HUES48 (cell line): Measurements from ENCODE around the gene SGCD.

ENCODE experiments used
- H3K27ac ChIP-seq: one replicate; pipeline ENCODE4 v1.7.0; 2013; ENCODE audit warnings: low read depth, low read length, inconsistent platforms
- H3K27me3 ChIP-seq: 2 replicates; pipeline ENCODE4 v1.6.1; 2013; ENCODE audit warnings: mild to moderate bottlenecking, low read length; ENCODE audit not compliant: control insufficient read depth, insufficient read depth
- H3K36me3 ChIP-seq: 2 replicates; pipeline ENCODE4 v1.6.1; 2013; ENCODE audit warnings: low read length; ENCODE audit not compliant: control insufficient read depth, insufficient read depth
- H3K4me1 ChIP-seq: 2 replicates; pipeline ENCODE4 v1.6.1; 2013; ENCODE audit warnings: mild to moderate bottlenecking, low read length; ENCODE audit not compliant: control insufficient read depth, insufficient read depth
- H3K4me3 ChIP-seq: 2 replicates; pipeline ENCODE4 v1.5.1; 2013; ENCODE audit warnings: mild to moderate bottlenecking, low read depth, low read length
- H3K9ac ChIP-seq: 2 replicates; pipeline ENCODE4 v1.6.1; 2013; ENCODE audit warnings: mild to moderate bottlenecking, low read depth, low read length, moderate library complexity
- H3K9me3 ChIP-seq: 2 replicates; pipeline ENCODE4 v1.6.1; 2013; ENCODE audit warnings: low read length; ENCODE audit not compliant: control insufficient read depth, insufficient read depth

Gene SGCD

GRCh38 chr5:156330141-156330870 lies 3.3 kb downstream of the SGCD start:
- H3K4me1 ChIP-seq: no peaks in the 10 kb centered on the region
- no peaks in the 10 kb centered on the region for H3K36me3 ChIP-seq
- no peak overlapping the region for H3K4me3 ChIP-seq
- H3K27ac ChIP-seq: no peak overlapping the region
- no peaks in the 10 kb centered on the region for H3K9me3 ChIP-seq
- H3K9ac ChIP-seq: no peak overlapping the region
- H3K27me3 ChIP-seq: no peaks in the 10 kb centered on the region

DNA sequence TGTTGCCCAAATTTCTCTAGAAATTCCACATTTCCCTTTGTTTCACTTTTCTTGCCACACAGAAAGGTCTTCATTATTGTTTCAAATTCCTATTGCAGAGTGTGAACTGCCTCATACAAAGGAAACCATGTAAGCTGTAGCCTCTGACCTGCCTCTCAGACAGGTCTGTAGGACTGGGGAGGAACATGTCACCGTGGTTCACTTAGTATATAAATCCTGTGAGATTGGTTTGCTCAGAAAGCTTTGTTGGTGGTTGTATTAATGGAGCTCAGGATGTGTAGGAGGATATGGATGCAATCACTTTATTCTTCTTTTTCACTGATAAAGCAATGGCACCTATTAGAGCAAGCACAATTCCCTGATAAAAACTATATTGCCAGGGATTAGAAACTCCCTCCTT lies 4.2 kb downstream of the SGCD start:
- Histone ChIP-seq H3K27me3 (no peaks in the 10 kb centered on the region), H3K9me3 (no peaks in the 10 kb centered on the region), H3K4me1 (no peaks in the 10 kb centered on the region), H3K36me3 (no peaks in the 10 kb centered on the region), H3K4me3 (no peak overlapping the region), H3K9ac (no peak overlapping the region), H3K27ac (no peak overlapping the region)

GRCh38 chr5:156331845-156332244 lies 4.9 kb downstream of the SGCD start:
- H3K27ac ChIP-seq: no peak overlapping the region
- H3K4me1 ChIP-seq: no peaks in the 10 kb centered on the region
- no peaks in the 10 kb centered on the region for H3K27me3 ChIP-seq
- no peaks in the 10 kb centered on the region for H3K9me3 ChIP-seq
- H3K4me3 ChIP-seq: no peak overlapping the region
- H3K9ac ChIP-seq: no peak overlapping the region
- H3K36me3 ChIP-seq: no peaks in the 10 kb centered on the region

- Histone ChIP-seq H3K27ac (no peak overlapping the region), H3K9ac (no peak overlapping the region), H3K4me1 (no peaks in the 10 kb centered on the region), H3K36me3 (no peaks in the 10 kb centered on the region), H3K27me3 (no peaks in the 10 kb centered on the region), H3K4me3 (no peak overlapping the region), H3K9me3 (no peaks in the 10 kb centered on the region)
Observed at GRCh38 chr5:156332245-156332644, 5.3 kb downstream of the SGCD start.

GRCh38 chr5:156339139-156339841 lies 12.3 kb downstream of the SGCD start:
- Histone ChIP-seq H3K9me3 (no peaks in the 10 kb centered on the region), H3K4me1 (no peaks in the 10 kb centered on the region), H3K36me3 (no peaks in the 10 kb centered on the region), H3K27ac (no peak overlapping the region), H3K4me3 (no peak overlapping the region), H3K27me3 (no peaks in the 10 kb centered on the region), H3K9ac (no peak overlapping the region)

DNA sequence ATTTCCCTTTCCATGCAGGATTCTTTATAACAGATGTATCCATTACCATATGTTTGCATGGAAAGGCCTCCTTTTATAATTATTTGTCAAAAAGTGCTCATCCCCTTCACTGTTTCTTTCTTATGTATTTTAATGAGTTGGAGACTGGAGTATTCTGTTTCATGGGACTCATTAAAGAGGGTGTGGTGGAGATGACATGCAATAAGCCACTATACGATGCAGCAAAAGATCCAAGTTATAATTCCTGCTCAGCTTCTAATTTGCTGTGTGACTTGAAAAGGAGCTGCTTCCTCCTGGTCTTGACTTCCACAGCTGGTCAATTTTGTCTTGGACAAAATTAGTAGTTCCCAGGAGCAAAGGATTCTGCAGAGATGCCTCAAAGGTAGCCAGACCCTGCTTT lies 13.9 kb downstream of the SGCD start:
- Histone ChIP-seq H3K27me3 (no peaks in the 10 kb centered on the region), H3K9me3 (no peaks in the 10 kb centered on the region), H3K27ac (no peak overlapping the region), H3K4me1 (no peaks in the 10 kb centered on the region), H3K4me3 (no peak overlapping the region), H3K9ac (no peak overlapping the region), H3K36me3 (no peaks in the 10 kb centered on the region)

DNA sequence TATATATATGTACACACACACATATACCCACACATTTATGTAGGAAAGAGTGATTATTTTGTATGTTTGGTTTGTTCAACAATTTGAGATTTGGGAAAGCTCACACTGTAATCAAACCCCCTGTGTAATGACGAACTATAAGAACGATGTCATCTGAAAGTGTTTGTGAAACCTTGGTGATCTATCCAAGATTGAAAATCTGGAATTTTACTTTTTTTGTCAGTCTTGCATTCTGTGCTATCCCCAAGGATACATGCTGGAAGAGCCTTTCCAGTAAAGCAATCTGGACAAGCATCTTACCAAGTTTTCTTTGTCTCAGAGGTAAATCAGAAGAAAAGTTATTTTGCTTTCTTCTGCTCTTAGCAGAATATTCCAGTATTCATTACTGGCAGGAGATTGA lies 23.3 kb downstream of the SGCD start:
- no peaks in the 10 kb centered on the region for H3K27me3 ChIP-seq
- H3K36me3 ChIP-seq: no peaks in the 10 kb centered on the region
- H3K27ac ChIP-seq: no peak overlapping the region
- H3K9ac ChIP-seq: no peak overlapping the region
- no peak overlapping the region for H3K4me3 ChIP-seq
- no peaks in the 10 kb centered on the region for H3K9me3 ChIP-seq
- peaks cover 7% of the 10 kb centered on the region for H3K4me1 ChIP-seq

- no peak overlapping the region for H3K27ac ChIP-seq
- no peaks in the 10 kb centered on the region for H3K36me3 ChIP-seq
- H3K4me1 ChIP-seq: peaks cover 7% of the 10 kb centered on the region
- no peak overlapping the region for H3K9ac ChIP-seq
- H3K27me3 ChIP-seq: no peaks in the 10 kb centered on the region
- no peak overlapping the region for H3K4me3 ChIP-seq
- H3K9me3 ChIP-seq: no peaks in the 10 kb centered on the region
Observed at GRCh38 chr5:156351423-156351822, 24.5 kb downstream of the SGCD start.

DNA sequence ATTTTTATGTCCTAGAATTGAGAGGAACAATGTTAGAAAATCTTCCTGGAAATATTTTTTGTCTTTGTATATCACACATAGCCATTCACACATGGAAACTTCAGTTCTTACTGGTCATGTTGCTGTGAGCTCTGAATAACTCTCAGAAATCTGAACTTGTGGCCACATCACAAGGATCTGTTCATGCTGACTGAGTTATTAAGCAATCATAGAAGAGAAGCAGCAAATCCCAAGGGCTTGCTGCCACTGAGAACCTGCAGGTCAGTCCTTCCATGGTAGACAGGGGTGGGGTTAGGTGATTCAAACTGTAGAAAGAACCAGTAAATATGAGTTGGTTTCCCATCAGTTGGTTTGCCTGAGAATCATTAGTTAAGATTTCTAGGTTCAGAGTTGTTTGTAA lies 27.6 kb downstream of the SGCD start:
- H3K27ac ChIP-seq: no peak overlapping the region
- H3K9ac ChIP-seq: no peak overlapping the region
- no peaks in the 10 kb centered on the region for H3K4me1 ChIP-seq
- H3K9me3 ChIP-seq: no peaks in the 10 kb centered on the region
- no peak overlapping the region for H3K4me3 ChIP-seq
- no peaks in the 10 kb centered on the region for H3K36me3 ChIP-seq
- H3K27me3 ChIP-seq: no peaks in the 10 kb centered on the region

DNA sequence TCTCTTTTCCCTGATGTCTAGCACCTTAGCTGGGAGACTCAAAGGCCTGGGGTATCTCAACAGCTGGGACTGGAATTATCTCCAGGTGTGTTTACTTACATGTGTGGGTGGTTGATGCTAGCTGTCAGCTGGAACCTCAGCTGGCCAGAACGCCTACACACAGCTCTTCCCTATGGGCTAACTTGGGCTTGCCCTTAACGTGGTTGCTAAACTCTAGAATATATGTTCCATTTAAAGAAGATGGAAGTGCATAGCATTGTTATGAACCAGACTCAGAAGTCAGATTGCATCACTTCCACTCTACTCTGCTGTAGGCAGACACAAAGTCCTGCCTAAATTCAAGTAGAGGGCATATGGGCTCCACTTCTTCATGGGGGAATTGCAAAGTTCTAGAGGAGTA lies 29.3 kb downstream of the SGCD start:
- Histone ChIP-seq H3K27me3 (no peaks in the 10 kb centered on the region), H3K9me3 (no peaks in the 10 kb centered on the region), H3K4me1 (no peaks in the 10 kb centered on the region), H3K4me3 (no peak overlapping the region), H3K36me3 (no peaks in the 10 kb centered on the region), H3K9ac (no peak overlapping the region), H3K27ac (no peak overlapping the region)

DNA sequence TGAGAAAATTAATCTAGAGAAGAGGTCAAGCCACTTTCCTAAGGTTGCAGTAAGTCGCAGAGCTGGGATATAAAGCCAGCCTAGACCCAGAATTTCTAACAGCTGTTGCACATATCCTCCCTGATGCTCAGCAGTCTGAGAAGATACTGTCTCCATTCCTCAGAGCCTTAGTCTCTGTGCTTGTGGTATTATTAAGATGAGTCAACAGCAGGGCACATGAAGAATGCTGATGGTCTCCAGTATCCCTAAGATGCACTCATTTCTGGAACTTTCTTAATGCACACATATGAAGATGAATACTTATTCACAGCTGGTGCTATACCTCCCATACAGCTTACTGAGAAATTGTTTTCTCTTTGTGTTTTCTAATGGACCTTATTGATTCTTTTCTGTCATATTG lies 32.5 kb downstream of the SGCD start:
- Histone ChIP-seq H3K9ac (no peak overlapping the region), H3K4me1 (no peaks in the 10 kb centered on the region), H3K27ac (no peak overlapping the region), H3K36me3 (no peaks in the 10 kb centered on the region), H3K27me3 (no peaks in the 10 kb centered on the region), H3K4me3 (no peak overlapping the region), H3K9me3 (no peaks in the 10 kb centered on the region)
